ENCODE results near the gene EYS.

GRCh38 chr6:64040113-64040512 is 1666.9 kb downstream of the EYS start:
- TF ChIP-seq CTCF (IDR thresholded peaks at IDR 0.05; ENCODE audit: low read length) (no peak), EZH2 (optimal IDR thresholded peaks at IDR 0.05; ENCODE audit: low read depth, low read length) (no peak), EZH2phosphoT487 (IDR thresholded peaks at IDR 0.05; ENCODE audit: low read length) (no peak)

All from MM.1S (cell line).